Suprapubic skin (tissue), 3 donors: ENCODE results near the gene WDR89.

Experiments
- CTCF ChIP-seq, 2 donors: fragments of 200-600 bp in 1 of 2; fragments of 450-650 bp in 1 of 2; sonication (generic) in 1 of 2; IDR thresholded peaks; one replicate each; pipeline ENCODE4 v1.5.1; 2016 to 2019; ENCODE audit warnings: antibody characterized with exemption in 2 of 2, mild to moderate bottlenecking in 1 of 2, moderate library complexity in 1 of 2
- POLR2A ChIP-seq, 2 donors: fragments of 450-650 bp; IDR thresholded peaks; one replicate each; pipeline ENCODE4 v1.6.1; 2017; ENCODE audit warnings: antibody characterized with exemption in 2 of 2, mild to moderate bottlenecking in 2 of 2, moderate library complexity in 2 of 2

- TF ChIP-seq CTCF (IDR thresholded peaks at IDR 0.05) (no peak), POLR2A (IDR thresholded peaks at IDR 0.05) (no peak)
These were observed 6.2 kb upstream of the WDR89 start for GRCh38 chr14:63647696-63648410.
